HepG2 (cell line): ENCODE results near the gene DCUN1D3. TPM values are rescaled to one million over a fixed set of nuclear protein-coding genes. Genes with fewer than 3 reads are reported as not detected.

Experiments used
- ATAC-seq: fragments of 200-7000 bp; cut with Tn5 transposase; 3 replicates; pipeline ENCODE4 v1.9.1; 2020; ENCODE audit warnings: mild to moderate bottlenecking, moderate library complexity
- BruUV-seq: library from RNA; stranded (reverse); fragments of 400-500 nt; replicated peaks from 2 replicates; lab custom pipeline; 2021; lab: Mats Ljungman, UMichigan
- CTCF ChIA-PET: fragments of 300-600 bp; formaldehyde crosslinking; extraction: SDS; loops from one replicate; lab custom pipeline; 2021; ENCODE audit warnings: low total read pairs, inconsistent platforms, low intra/inter-chr PET ratio; lab: Yijun Ruan, JAX
- POLR2A ChIA-PET: fragments of 350-600 bp; sonication (Branson Sonifier 250); formaldehyde crosslinking; loops from one replicate; lab custom pipeline; 2020; ENCODE audit warnings: antibody characterized with exemption, inconsistent platforms; lab: Yijun Ruan, JAX
- DNase-seq: peaks from one replicate; pipeline ENCODE4 v3.0.0-alpha.2; 2015; ENCODE audit warnings: low spot score
- FAIRE-seq: peaks from 3 replicates; lab custom pipeline; 2011; peaks lifted over from hg19 to GRCh38; lab: Jason Lieb, UNC
- H2AFZ ChIP-seq: one replicate; pipeline ENCODE4 v1.6.1; 2011; ENCODE audit warnings: low read length, inconsistent platforms
- H3K27ac ChIP-seq: fragments of 300-600 bp; 3 replicates; pipeline ENCODE4 v1.8.0; 2011; ENCODE audit warnings: mixed run types, mild to moderate bottlenecking, mixed read lengths, low read length, inconsistent platforms; ENCODE audit not compliant: insufficient read depth; ENCODE audit errors: extremely low read length
- H3K27me3 ChIP-seq, 2 experiments: fragments of 200-600 bp in 1 of 2; 2 replicates in 1 of 2; 3 replicates in 1 of 2; pipeline versions ENCODE4 v1.6.0 to v1.8.0; 2011; ENCODE audit warnings: low read length in 2 of 2, mild to moderate bottlenecking in 2 of 2, moderate library complexity in 2 of 2, inconsistent platforms in 1 of 2; ENCODE audit not compliant: insufficient read depth in 2 of 2, control insufficient read depth in 1 of 2
- H3K36me3 ChIP-seq, 2 experiments: fragments of 200-600 bp in 1 of 2; replicated peaks in 1 of 2; 2 replicates in 1 of 2; 3 replicates in 1 of 2; pipeline versions ENCODE4 v1.5.1 to v1.8.0; 2011; ENCODE audit warnings: low read length in 2 of 2, inconsistent platforms in 1 of 2; ENCODE audit not compliant: insufficient read depth in 2 of 2, control insufficient read depth in 1 of 2
- H3K4me1 ChIP-seq: 2 replicates; pipeline ENCODE4 v1.5.1; 2012; ENCODE audit warnings: low read length, inconsistent platforms; ENCODE audit not compliant: insufficient read depth
- H3K4me2 ChIP-seq: 2 replicates; pipeline ENCODE4 v1.6.0; 2011; ENCODE audit warnings: low read depth, low read length, inconsistent platforms
- H3K4me3 ChIP-seq, 3 experiments: fragments of 200-600 bp in 1 of 3; sonication (generic), shearing (Covaris generic) in 1 of 3; replicated peaks in 1 of 3; 2 replicates each; pipeline ENCODE4 v1.5.1; 2011 to 2016; ENCODE audit warnings: low read length in 3 of 3, inconsistent platforms in 2 of 3, low read depth in 2 of 3, mild to moderate bottlenecking in 2 of 3, control low read depth in 1 of 3, mixed read lengths in 1 of 3; ENCODE audit not compliant: insufficient read depth in 1 of 3
- H3K79me2 ChIP-seq: one replicate; pipeline ENCODE4 v1.6.1; 2011; ENCODE audit warnings: low read length, inconsistent platforms; ENCODE audit not compliant: insufficient read depth
- H3K9ac ChIP-seq: 2 replicates; pipeline ENCODE4 v1.6.0; 2011; ENCODE audit warnings: mild to moderate bottlenecking, low read depth, low read length, inconsistent platforms; ENCODE audit not compliant: insufficient read depth
- H3K9me3 ChIP-seq: 2 replicates; pipeline ENCODE4 v1.5.1; 2012; ENCODE audit warnings: mild to moderate bottlenecking, low read length
- H4K20me1 ChIP-seq: 2 replicates; pipeline ENCODE4 v1.6.0; 2011; ENCODE audit warnings: inconsistent platforms, mild to moderate bottlenecking, low read length, moderate library complexity; ENCODE audit not compliant: insufficient read depth
- CREB1 ChIP-seq, 2 experiments: fragments of 450-650 bp in 1 of 2; IDR thresholded peaks; 2 replicates each; pipeline ENCODE4 v1.6.1; 2016 to 2017; ENCODE audit warnings: control low read depth in 1 of 2, mild to moderate bottlenecking in 1 of 2, missing compliant biosample characterization in 1 of 2, missing genetic modification characterization in 1 of 2
- RCOR2 ChIP-seq: IDR thresholded peaks from 2 replicates; pipeline ENCODE4 v1.6.1; 2016; ENCODE audit warnings: missing biosample characterization, missing genetic modification reagents
- SAFB2 ChIP-seq: sonication (generic); formaldehyde crosslinking; IDR thresholded peaks from 2 replicates; pipeline ENCODE4 v1.5.1; 2020; ENCODE audit warnings: missing genetic modification reagents, low read depth, mild to moderate bottlenecking, borderline replicate concordance
- SALL2 ChIP-seq: sonication (generic); formaldehyde crosslinking; IDR thresholded peaks from 2 replicates; pipeline ENCODE4 v1.8.1; 2023; ENCODE audit warnings: mild to moderate bottlenecking, missing genetic modification reagents, inconsistent platforms
- ZNF569 ChIP-seq: sonication (generic); formaldehyde crosslinking; IDR thresholded peaks from 2 replicates; pipeline ENCODE4 v1.5.0; 2020; ENCODE audit warnings: mild to moderate bottlenecking, missing genetic modification reagents, moderate library complexity, borderline replicate concordance
- WGBS: methylation state at CpG from one replicate; pipeline ENCODE4 v1.1.6; 2017; ENCODE audit warnings: low lambda C conversion rate; 5-methylcytosine and 5-hydroxymethylcytosine counted together
- in situ Hi-C: cut with HindIII; loops from 2 replicates; pipeline ENCODE4 v1.10.0; 2017; ENCODE audit warnings: low pct_unique_long_range_greater_than_20kb; ENCODE audit not compliant: extremely low pct_ligation_motif_present
- intact Hi-C: fragments of 100-400 bp; cut with micrococcal nuclease; formaldehyde crosslinking; loops from one replicate; pipeline ENCODE4 v1.10.0; 2022; ENCODE audit not compliant: unreplicated experiment
- polyA plus RNA-seq, 8 experiments: library from polyadenylated mRNA; depleted of rRNA in 3 of 8; stranded (reverse) in 7 of 8; unstranded in 1 of 8; fragments of >200 nt; fragmentation: Illumina TruSeq in 4 of 8; extraction: Trizol in 4 of 8; gene quantifications; 2 replicates each; pipeline versions ENCODE4 v1.2.1 to v1.2.3, GENCODE V29; 2011 to 2016; ENCODE audit warnings: low read depth in 4 of 8, missing spikeins in 1 of 8, mixed read lengths in 1 of 8; ENCODE audit not compliant: insufficient read depth in 1 of 8
- total RNA-seq, 5 experiments: library from RNA; depleted of rRNA; stranded (reverse); fragments of >200 nt; fragmentation: Illumina TruSeq; extraction: Trizol; gene quantifications; 2 replicates each; pipeline ENCODE4 v1.2.3, GENCODE V29; 2016; ENCODE audit warnings: low read depth in 1 of 5
- TF ChIP-seq, protein P1 (sequence below): sonication (generic); formaldehyde crosslinking; IDR thresholded peaks from 2 replicates; pipeline ENCODE4 v1.5.0; 2020; ENCODE audit warnings: missing genetic modification reagents
- TF ChIP-seq, protein P2 (sequence below): sonication (generic); formaldehyde crosslinking; IDR thresholded peaks from 2 replicates; pipeline ENCODE4 v1.4.0; 2020; ENCODE audit warnings: missing genetic modification reagents, borderline replicate concordance
- TF ChIP-seq, protein P3 (sequence below): sonication (generic); formaldehyde crosslinking; IDR thresholded peaks from 2 replicates; pipeline ENCODE4 v1.4.0; 2020; ENCODE audit warnings: missing genetic modification reagents, borderline replicate concordance
- TF ChIP-seq, protein P4 (sequence below): sonication (generic); formaldehyde crosslinking; IDR thresholded peaks from 2 replicates; pipeline ENCODE4 v1.5.0; 2020; ENCODE audit warnings: missing genetic modification reagents
- TF ChIP-seq, protein P5 (sequence below): sonication (generic); formaldehyde crosslinking; IDR thresholded peaks from 2 replicates; pipeline ENCODE4 v1.4.0; 2020; ENCODE audit warnings: missing genetic modification reagents, mild to moderate bottlenecking, borderline replicate concordance

The DCUN1D3 gene
- total and polyA plus RNA-seq, 2 of the 13 experiments (the other 11 are each of a cell fraction or from before 2014, with no cell fraction given): 5.0 to 19.3 TPM

DNA sequence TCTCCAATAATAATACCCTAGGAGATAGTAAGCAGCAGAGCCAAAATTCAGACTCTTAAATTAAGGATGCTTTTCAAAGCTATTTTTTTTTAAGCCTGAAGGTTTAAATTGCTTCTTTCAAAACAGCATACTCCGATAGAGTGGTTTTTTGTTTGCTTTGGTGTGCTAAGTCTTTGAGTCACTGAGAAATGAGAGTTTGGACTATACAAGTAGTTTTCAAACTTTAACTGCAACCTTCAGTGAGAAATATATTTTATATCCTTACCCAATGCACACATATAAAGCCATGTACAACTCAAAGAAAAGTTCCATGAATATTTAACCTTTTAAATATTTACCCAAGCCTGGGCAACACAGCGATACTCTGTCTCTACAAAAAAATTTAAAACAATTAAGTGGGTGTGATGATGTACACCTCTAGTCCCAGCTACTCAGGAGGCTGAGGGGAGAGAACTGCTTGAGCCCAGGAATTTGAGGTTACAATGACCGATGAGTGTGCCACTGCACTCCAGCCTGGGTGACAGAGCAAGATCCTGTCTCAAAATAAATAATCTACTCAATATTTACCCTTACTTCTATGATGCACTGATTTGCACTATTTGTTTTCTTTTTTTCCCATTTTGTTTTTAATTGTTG lies 19.2 kb downstream of the DCUN1D3 start:
- H3K36me3 ChIP-seq: no peaks in the 10 kb centered on the region
- no peaks in the 10 kb centered on the region for H3K27me3 ChIP-seq
- peaks cover 11% of the 10 kb centered on the region; the same call in 1 of the 2 replicates for H4K20me1 ChIP-seq
- H3K4me3 ChIP-seq: no peak overlapping the region; a peak in 1 of 6 replicates
- FAIRE-seq (no peak), ATAC-seq (peak; percentile 22), DNase-seq (peak; percentile 33)
- intact Hi-C loops (no loop called here), in situ Hi-C loops (no loop called here)
- ChIA-PET CTCF (no interaction called here), POLR2A (interaction anchor here (1.6 to 3.2 kb wide), 3 partner anchors 13 to 18 kb away, joined by 4 to 20 read pairs (median 5); partner anchors contain the start of genes DCUN1D3 and LYRM1)
- no TSS peak for BruUV-seq
- H3K9ac ChIP-seq: no peak overlapping the region
- peak overlapping the region; percentile 11 for H3K27ac ChIP-seq
- no peaks in the 10 kb centered on the region for H3K9me3 ChIP-seq
- whole genome bisulfite sequencing: 16% methylated on average over 3 of the region's 3 CpGs
- H2AFZ ChIP-seq: no peak overlapping the region
- peaks cover 88% of the 10 kb centered on the region for H3K79me2 ChIP-seq
- H3K4me2 ChIP-seq: peak overlapping the region; percentile 24
- H3K4me1 ChIP-seq: peaks cover 82% of the 10 kb centered on the region
- 0 out of 2 replicates have a peak, but pooled peaks have one; percentile 0 for TF ChIP-seq SAFB2 (CRISPR knock-in tag)
- TF ChIP-seq, protein P1, sequence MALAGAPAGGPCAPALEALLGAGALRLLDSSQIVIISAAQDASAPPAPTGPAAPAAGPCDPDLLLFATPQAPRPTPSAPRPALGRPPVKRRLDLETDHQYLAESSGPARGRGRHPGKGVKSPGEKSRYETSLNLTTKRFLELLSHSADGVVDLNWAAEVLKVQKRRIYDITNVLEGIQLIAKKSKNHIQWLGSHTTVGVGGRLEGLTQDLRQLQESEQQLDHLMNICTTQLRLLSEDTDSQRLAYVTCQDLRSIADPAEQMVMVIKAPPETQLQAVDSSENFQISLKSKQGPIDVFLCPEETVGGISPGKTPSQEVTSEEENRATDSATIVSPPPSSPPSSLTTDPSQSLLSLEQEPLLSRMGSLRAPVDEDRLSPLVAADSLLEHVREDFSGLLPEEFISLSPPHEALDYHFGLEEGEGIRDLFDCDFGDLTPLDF (CRISPR knock-in tag): peak; percentile 57; the same call in 1 of the 2 replicates
- TF ChIP-seq, protein P2, sequence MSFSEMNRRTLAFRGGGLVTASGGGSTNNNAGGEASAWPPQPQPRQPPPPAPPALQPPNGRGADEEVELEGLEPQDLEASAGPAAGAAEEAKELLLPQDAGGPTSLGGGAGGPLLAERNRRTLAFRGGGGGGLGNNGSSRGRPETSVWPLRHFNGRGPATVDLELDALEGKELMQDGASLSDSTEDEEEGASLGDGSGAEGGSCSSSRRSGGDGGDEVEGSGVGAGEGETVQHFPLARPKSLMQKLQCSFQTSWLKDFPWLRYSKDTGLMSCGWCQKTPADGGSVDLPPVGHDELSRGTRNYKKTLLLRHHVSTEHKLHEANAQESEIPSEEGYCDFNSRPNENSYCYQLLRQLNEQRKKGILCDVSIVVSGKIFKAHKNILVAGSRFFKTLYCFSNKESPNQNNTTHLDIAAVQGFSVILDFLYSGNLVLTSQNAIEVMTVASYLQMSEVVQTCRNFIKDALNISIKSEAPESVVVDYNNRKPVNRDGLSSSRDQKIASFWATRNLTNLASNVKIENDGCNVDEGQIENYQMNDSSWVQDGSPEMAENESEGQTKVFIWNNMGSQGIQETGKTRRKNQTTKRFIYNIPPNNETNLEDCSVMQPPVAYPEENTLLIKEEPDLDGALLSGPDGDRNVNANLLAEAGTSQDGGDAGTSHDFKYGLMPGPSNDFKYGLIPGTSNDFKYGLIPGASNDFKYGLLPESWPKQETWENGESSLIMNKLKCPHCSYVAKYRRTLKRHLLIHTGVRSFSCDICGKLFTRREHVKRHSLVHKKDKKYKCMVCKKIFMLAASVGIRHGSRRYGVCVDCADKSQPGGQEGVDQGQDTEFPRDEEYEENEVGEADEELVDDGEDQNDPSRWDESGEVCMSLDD (CRISPR knock-in tag): peak; percentile 26; the same call in 1 of the 2 replicates
- TF ChIP-seq, protein P3, sequence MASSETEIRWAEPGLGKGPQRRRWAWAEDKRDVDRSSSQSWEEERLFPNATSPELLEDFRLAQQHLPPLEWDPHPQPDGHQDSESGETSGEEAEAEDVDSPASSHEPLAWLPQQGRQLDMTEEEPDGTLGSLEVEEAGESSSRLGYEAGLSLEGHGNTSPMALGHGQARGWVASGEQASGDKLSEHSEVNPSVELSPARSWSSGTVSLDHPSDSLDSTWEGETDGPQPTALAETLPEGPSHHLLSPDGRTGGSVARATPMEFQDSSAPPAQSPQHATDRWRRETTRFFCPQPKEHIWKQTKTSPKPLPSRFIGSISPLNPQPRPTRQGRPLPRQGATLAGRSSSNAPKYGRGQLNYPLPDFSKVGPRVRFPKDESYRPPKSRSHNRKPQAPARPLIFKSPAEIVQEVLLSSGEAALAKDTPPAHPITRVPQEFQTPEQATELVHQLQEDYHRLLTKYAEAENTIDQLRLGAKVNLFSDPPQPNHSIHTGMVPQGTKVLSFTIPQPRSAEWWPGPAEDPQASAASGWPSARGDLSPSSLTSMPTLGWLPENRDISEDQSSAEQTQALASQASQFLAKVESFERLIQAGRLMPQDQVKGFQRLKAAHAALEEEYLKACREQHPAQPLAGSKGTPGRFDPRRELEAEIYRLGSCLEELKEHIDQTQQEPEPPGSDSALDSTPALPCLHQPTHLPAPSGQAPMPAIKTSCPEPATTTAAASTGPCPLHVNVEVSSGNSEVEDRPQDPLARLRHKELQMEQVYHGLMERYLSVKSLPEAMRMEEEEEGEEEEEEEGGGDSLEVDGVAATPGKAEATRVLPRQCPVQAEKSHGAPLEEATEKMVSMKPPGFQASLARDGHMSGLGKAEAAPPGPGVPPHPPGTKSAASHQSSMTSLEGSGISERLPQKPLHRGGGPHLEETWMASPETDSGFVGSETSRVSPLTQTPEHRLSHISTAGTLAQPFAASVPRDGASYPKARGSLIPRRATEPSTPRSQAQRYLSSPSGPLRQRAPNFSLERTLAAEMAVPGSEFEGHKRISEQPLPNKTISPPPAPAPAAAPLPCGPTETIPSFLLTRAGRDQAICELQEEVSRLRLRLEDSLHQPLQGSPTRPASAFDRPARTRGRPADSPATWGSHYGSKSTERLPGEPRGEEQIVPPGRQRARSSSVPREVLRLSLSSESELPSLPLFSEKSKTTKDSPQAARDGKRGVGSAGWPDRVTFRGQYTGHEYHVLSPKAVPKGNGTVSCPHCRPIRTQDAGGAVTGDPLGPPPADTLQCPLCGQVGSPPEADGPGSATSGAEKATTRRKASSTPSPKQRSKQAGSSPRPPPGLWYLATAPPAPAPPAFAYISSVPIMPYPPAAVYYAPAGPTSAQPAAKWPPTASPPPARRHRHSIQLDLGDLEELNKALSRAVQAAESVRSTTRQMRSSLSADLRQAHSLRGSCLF (CRISPR knock-in tag): 0 out of 2 replicates have a peak, but pooled peaks have one; percentile 81
- TF ChIP-seq CREB1 (IDR thresholded peaks at IDR 0.05): no peak
- TF ChIP-seq CREB1 (CRISPR knock-in tag; IDR thresholded peaks at IDR 0.05): peak; percentile 27; the same call in 1 of the 2 replicates
- TF ChIP-seq, protein P4, sequence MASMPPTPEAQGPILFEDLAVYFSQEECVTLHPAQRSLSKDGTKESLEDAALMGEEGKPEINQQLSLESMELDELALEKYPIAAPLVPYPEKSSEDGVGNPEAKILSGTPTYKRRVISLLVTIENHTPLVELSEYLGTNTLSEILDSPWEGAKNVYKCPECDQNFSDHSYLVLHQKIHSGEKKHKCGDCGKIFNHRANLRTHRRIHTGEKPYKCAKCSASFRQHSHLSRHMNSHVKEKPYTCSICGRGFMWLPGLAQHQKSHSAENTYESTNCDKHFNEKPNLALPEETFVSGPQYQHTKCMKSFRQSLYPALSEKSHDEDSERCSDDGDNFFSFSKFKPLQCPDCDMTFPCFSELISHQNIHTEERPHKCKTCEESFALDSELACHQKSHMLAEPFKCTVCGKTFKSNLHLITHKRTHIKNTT (CRISPR knock-in tag): no peak
- TF ChIP-seq SALL2 (CRISPR knock-in tag): 0 out of 2 replicates have a peak, but pooled peaks have one; percentile 34
- TF ChIP-seq, protein P5, sequence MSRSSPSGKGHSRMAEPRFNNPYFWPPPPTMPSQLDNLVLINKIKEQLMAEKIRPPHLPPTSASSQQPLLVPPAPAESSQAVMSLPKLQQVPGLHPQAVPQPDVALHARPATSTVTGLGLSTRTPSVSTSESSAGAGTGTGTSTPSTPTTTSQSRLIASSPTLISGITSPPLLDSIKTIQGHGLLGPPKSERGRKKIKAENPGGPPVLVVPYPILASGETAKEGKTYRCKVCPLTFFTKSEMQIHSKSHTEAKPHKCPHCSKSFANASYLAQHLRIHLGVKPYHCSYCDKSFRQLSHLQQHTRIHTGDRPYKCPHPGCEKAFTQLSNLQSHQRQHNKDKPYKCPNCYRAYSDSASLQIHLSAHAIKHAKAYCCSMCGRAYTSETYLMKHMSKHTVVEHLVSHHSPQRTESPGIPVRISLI (CRISPR knock-in tag): peak; percentile 30; the same call in 1 of the 2 replicates
- no peak for TF ChIP-seq ZNF569 (CRISPR knock-in tag)
- peak; percentile 34; the same call in 1 of the 2 replicates for TF ChIP-seq RCOR2 (CRISPR knock-in tag)
